ENCODE measurements around the gene STARD13. TPM values are rescaled to one million over a fixed set of nuclear protein-coding genes. Genes with fewer than 3 reads are reported as not detected.

Gene STARD13
- total RNA-seq, 1 experiment from 2014 or later, result 9.1 TPM

- Histone ChIP-seq H3K27me3 (replicated peaks; ENCODE audit: control insufficient read depth, insufficient read depth, low read length) (no peaks in the 10 kb centered on the region), H3K36me3 (ENCODE audit: control insufficient read depth, insufficient read depth, low read length) (0 out of 2 replicates have a peak, but pooled peaks cover 2% of the 10 kb centered on the region), H3K9me3 (no peaks in the 10 kb centered on the region), H3K4me3 (ENCODE audit: low read depth, low read length) (no peak overlapping the region), H3K4me1 (peaks cover 62% of the 10 kb centered on the region)
- H3K4me3 Mint-ChIP-seq (ENCODE audit: unreplicated experiment), result no peak overlapping the region
- peaks cover 11% of the 10 kb centered on the region for H3K9me3 Mint-ChIP-seq (ENCODE audit: unreplicated experiment)
- ChIA-PET CTCF (no interaction called here), POLR2A (no interaction called here)
- peaks cover 17% of the 10 kb centered on the region for H3K36me3 Mint-ChIP-seq (ENCODE audit: insufficient read depth, unreplicated experiment)
- no peak for TF ChIP-seq CTCF (IDR thresholded peaks at IDR 0.05; ENCODE audit: insufficient read depth in 1 of 2, low read depth in 1 of 2, low read length in 1 of 2, severe bottlenecking in 1 of 2, unreplicated experiment in 1 of 2)
- H3K4me1 Mint-ChIP-seq (ENCODE audit: low read depth, unreplicated experiment), result peaks cover 61% of the 10 kb centered on the region
- DNase-seq, result no peak
- BruUV-seq (replicated peaks), result no TSS peak
- H3K27me3 Mint-ChIP-seq (ENCODE audit: insufficient read depth, unreplicated experiment), result no peaks in the 10 kb centered on the region
- H3K27ac Mint-ChIP-seq (ENCODE audit: unreplicated experiment), result no peak overlapping the region
- intact Hi-C loops (cut with micrococcal nuclease; ENCODE audit: unreplicated experiment), result no loop called here
Measured at GRCh38 chr13:33119022-33119781, 166.4 kb downstream of the STARD13 start.

- peaks cover 63% of the 10 kb centered on the region for H3K4me1 Mint-ChIP-seq (ENCODE audit: low read depth, unreplicated experiment)
- intact Hi-C loops (cut with micrococcal nuclease; ENCODE audit: unreplicated experiment), result loop anchor here (1.0 to 2.0 kb wide), 2 partner anchors 14 to 26 kb away; no protein-coding TSS in a partner anchor
- H3K4me1 ChIP-seq, result peaks cover 54% of the 10 kb centered on the region
- CTCF ChIA-PET, result no interaction called here
- DNase-seq, result peak in 1 of 2 experiments; percentile 33
- TF ChIP-seq CTCF (IDR thresholded peaks at IDR 0.05; ENCODE audit: insufficient read depth in 1 of 2, low read depth in 1 of 2, low read length in 1 of 2, severe bottlenecking in 1 of 2, unreplicated experiment in 1 of 2), result no peak
- peaks cover 11% of the 10 kb centered on the region for H3K9me3 Mint-ChIP-seq (ENCODE audit: unreplicated experiment)
- BruUV-seq (replicated peaks), result no TSS peak
- no peaks in the 10 kb centered on the region for H3K27me3 Mint-ChIP-seq (ENCODE audit: insufficient read depth, unreplicated experiment)
- 0 out of 2 replicates have a peak, but pooled peaks cover 2% of the 10 kb centered on the region for H3K36me3 ChIP-seq (ENCODE audit: control insufficient read depth, insufficient read depth, low read length)
- H3K4me3 ChIP-seq (ENCODE audit: low read depth, low read length), result no peak overlapping the region
- POLR2A ChIA-PET, result no interaction called here
- H3K4me3 Mint-ChIP-seq (ENCODE audit: unreplicated experiment), result no peak overlapping the region
- H3K9me3 ChIP-seq, result no peaks in the 10 kb centered on the region
- peaks cover 11% of the 10 kb centered on the region for H3K36me3 Mint-ChIP-seq (ENCODE audit: insufficient read depth, unreplicated experiment)
- H3K27me3 ChIP-seq (replicated peaks; ENCODE audit: control insufficient read depth, insufficient read depth, low read length), result no peaks in the 10 kb centered on the region
- peak overlapping the region; percentile 21 for H3K27ac Mint-ChIP-seq (ENCODE audit: unreplicated experiment)
Measured at GRCh38 chr13:33116321-33117010, 169.1 kb downstream of the STARD13 start.

GRCh38 chr13:33115274-33115673 is 170.3 kb downstream of the STARD13 start:
- no peak for TF ChIP-seq CTCF (IDR thresholded peaks at IDR 0.05; ENCODE audit: insufficient read depth in 1 of 2, low read depth in 1 of 2, low read length in 1 of 2, severe bottlenecking in 1 of 2, unreplicated experiment in 1 of 2)
- peaks cover 11% of the 10 kb centered on the region for H3K36me3 Mint-ChIP-seq (ENCODE audit: insufficient read depth, unreplicated experiment)
- H3K27me3 ChIP-seq (replicated peaks; ENCODE audit: control insufficient read depth, insufficient read depth, low read length), result no peaks in the 10 kb centered on the region
- 0 out of 2 replicates have a peak, but pooled peaks cover 4% of the 10 kb centered on the region for H3K36me3 ChIP-seq (ENCODE audit: control insufficient read depth, insufficient read depth, low read length)
- peaks cover 11% of the 10 kb centered on the region for H3K9me3 Mint-ChIP-seq (ENCODE audit: unreplicated experiment)
- H3K4me1 ChIP-seq, result peaks cover 54% of the 10 kb centered on the region
- H3K27me3 Mint-ChIP-seq (ENCODE audit: insufficient read depth, unreplicated experiment), result no peaks in the 10 kb centered on the region
- no TSS peak for BruUV-seq (replicated peaks)
- H3K4me3 Mint-ChIP-seq (ENCODE audit: unreplicated experiment), result no peak overlapping the region
- no peak overlapping the region for H3K4me3 ChIP-seq (ENCODE audit: low read depth, low read length)
- DNase-seq, result no peak
- CTCF ChIA-PET, result no interaction called here
- H3K4me1 Mint-ChIP-seq (ENCODE audit: low read depth, unreplicated experiment), result peaks cover 58% of the 10 kb centered on the region
- no peaks in the 10 kb centered on the region for H3K9me3 ChIP-seq
- POLR2A ChIA-PET, result no interaction called here
- intact Hi-C loops (cut with micrococcal nuclease; ENCODE audit: unreplicated experiment), result no loop called here
- peak overlapping the region; percentile 21 for H3K27ac Mint-ChIP-seq (ENCODE audit: unreplicated experiment)

Measured in Caco-2 (cell line).